VCaP (cell line): Measurements from ENCODE around the gene KRTAP10-12.
"Not testable (repeated sequence)": the region's sequence is repeated elsewhere in the genome, so short reads cannot be mapped to it uniquely, and the experiment has no call there.

Experiments
- H3K27ac ChIP-seq: fragments of 450-650 bp; 2 replicates; pipeline ENCODE4 v1.5.1; 2017
- TF ChIP-seq, protein P1 (sequence below): fragments of 450-650 bp; conservative IDR thresholded peaks from 2 replicates; pipeline ENCODE4 v1.5.1; 2017; ENCODE audit warnings: mild to moderate bottlenecking, moderate library complexity

The KRTAP10-12 gene, protein sequence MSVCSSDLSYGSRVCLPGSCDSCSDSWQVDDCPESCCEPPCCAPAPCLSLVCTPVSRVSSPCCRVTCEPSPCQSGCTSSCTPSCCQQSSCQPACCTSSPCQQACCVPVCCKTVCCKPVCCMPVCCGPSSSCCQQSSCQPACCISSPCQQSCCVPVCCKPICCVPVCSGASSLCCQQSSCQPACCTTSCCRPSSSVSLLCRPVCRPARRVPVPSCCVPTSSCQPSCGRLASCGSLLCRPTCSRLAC

GRCh38 chr21:44697172-44697810 is at the start of gene KRTAP10-12:
Gene KRTAP10-12, plus strand, starts transcription at chr21:44697172. Its CDS starts 30 bp downstream, at chr21:44697202.
- H3K27ac ChIP-seq, result not testable (repeated sequence)

DNA sequence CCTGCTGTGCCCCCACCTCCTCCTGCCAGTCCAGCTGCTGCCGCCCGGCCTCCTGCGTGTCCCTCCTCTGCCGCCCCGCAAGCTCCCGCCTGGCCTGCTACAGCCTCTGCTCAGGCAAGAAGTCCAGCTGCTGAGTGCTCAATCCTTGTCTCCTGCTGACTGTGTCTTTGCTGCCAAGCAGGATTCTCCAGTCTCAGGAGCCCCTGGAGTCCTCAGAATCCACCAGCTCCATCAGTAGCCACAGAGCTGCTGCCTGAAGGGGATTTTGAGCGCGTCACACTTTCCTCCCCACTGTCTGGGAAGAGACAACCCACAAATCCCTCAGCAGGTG is 49.8 kb upstream of the KRTAP10-12 start:
- H3K27ac ChIP-seq, result no peak overlapping the region
- TF ChIP-seq, protein P1, sequence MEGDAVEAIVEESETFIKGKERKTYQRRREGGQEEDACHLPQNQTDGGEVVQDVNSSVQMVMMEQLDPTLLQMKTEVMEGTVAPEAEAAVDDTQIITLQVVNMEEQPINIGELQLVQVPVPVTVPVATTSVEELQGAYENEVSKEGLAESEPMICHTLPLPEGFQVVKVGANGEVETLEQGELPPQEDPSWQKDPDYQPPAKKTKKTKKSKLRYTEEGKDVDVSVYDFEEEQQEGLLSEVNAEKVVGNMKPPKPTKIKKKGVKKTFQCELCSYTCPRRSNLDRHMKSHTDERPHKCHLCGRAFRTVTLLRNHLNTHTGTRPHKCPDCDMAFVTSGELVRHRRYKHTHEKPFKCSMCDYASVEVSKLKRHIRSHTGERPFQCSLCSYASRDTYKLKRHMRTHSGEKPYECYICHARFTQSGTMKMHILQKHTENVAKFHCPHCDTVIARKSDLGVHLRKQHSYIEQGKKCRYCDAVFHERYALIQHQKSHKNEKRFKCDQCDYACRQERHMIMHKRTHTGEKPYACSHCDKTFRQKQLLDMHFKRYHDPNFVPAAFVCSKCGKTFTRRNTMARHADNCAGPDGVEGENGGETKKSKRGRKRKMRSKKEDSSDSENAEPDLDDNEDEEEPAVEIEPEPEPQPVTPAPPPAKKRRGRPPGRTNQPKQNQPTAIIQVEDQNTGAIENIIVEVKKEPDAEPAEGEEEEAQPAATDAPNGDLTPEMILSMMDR, result no peak

DNA sequence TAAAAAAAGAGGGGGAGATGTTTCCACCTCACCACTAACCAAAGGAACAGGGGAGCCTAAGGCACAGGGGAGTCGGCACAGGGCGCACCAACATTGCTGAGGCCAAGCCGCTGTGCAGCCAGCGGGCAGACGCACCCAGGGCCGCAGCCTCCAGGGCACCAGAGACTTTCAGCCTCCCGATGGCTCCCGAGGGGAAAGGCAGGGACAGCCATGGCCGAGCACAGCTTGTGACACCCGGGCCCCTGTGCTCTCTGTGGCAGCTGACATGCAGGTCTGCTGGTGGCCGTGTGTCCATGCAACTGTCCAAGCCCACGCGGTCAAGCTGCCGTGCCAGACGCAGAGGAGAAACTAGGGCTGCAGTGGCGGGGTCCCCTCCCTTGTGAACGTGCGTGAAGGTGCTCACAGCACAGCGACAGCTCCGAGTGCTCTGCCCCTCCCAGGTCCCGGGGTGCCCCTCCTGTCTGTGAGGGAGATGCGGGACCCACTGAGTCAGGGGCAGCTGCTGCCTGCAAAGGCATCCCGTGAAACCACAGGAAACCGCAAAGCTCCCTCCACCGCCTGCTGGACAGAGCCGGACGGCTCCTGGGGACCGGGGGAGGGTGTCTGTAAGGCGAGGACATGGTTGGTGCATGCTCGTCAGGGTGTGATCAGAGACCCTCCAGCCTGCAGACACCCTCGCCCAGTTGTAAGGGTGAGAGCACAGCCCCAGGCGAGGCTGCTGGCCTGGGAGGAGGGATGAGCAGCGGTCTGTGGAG is 48.2 kb upstream of the KRTAP10-12 start:
- H3K27ac ChIP-seq, result no peak overlapping the region
- TF ChIP-seq, protein P1, result no peak

DNA sequence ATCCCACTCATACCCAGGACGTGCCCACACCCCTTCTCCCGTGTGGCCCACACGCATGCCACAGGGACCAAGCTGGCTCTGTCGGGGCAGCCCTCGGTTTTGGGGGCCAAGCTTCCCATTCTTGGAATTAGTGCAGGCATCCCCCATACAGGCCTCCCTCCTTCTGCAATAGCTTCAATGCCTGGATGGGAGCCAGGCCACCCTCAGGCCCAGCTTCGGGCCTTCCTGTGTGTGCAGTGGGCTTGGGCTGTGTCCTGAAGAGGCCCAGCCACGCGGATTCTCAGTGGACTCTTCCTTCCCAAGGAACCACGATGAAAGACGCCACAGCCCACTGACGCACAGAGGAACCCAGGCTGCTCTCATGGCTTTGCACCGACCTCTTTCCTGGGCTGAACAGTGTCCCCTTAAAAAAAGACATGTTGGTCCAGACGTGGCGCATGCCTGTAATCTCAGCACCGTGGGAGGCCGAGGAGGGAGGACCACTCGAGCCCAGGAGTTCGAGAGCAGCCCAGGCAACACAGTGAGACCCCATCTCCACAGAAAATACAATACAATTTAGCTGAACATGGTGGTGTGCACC is 47.4 kb upstream of the KRTAP10-12 start:
- TF ChIP-seq, protein P1, result no peak
- no peak overlapping the region for H3K27ac ChIP-seq

DNA sequence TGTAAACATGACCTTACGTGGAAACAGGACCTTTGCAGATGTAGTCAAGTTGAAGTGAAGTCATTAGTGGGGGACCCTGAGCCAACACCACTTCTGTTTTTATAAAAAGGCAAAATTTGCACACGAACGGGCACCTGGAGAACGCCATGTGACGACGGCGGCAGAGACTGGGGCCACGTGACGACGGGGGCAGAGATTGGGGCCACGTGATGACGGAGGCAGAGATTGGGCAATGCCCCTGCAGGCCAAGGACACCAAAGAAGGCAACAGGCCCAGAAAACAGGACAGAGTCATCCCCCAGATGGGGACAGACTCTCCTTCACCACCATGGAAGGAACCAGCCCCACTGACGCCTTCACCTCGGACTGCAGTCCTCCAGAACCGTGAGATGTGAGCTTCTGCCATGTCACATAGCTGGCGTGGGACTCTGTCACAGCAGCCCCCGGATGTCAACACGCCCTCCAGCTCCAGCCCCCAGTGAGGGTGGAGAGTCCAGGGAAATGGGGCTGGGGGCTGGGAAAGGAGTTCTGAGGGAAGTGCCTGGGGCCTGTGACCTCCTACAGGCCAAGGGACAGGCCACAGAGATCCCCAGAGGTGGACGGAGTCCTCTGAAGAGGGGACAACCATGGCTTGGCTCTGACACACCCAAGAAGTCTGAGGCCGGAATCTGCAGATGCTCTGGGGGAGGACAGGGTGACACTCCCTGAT is 46.6 kb upstream of the KRTAP10-12 start:
- TF ChIP-seq, protein P1, result no peak
- no peak overlapping the region for H3K27ac ChIP-seq

DNA sequence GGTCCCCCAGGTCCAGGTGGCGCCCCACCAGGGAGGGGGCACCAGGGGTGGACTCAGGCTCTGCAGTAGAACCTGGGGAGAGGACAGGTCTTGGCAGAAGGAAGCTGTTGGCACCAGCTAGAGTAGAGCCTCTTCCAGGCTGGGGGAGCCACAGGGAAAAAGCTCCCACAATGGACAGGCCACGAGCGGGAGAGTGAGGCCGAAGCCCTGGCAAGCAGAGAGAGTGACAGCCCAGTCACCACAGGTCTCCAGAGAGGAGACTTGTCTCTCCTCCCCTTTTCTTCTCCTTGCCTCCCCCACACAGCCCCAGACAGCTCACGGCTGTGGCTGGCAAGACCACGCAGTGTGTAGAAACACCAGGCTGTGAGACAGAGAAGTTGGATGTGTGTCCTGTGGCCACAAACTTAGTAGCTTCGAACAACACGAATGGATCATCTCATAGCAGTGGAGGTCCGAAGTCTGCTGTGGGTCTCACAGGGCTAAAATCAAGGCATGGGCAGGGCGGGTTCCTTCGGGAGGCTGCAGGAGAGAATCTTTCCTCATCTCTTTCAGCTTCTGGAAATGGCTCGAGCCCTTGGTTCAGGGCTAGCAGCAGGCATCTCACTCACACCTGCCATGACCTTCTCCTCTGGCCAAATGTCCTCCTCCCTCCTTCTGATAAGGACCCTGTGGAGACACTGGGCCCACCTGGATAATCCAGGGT is 45.8 kb upstream of the KRTAP10-12 start:
- TF ChIP-seq, protein P1, result no peak
- no peak overlapping the region for H3K27ac ChIP-seq

DNA sequence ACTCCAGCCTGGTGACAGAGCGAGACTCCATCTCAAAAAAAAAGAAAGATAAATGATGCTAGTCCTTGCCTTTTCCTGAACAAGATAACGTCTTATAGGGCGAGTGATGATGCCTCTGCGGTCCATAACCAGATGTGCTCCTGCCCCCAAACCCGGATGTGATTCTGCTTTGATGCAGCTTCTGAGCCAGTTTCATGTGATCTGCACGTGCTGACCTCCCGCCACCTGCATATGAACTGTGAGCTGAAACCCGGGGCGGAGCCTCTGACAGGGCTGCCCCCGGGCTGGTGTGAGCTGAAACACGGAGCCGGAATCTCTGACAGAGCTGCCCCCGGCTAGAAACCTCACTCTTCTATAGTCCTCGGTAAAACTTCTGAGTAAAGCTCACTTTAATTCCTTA is 43.8 kb upstream of the KRTAP10-12 start:
- H3K27ac ChIP-seq, result no peak overlapping the region
- TF ChIP-seq, protein P1, result no peak
